DND-41 (cell line): Measurements from ENCODE around the gene PTGES2.

Experiments used
- ATAC-seq: fragments of 200-7000 bp; cut with Tn5 transposase; 3 replicates; pipeline ENCODE4 v1.9.1; 2021; ENCODE audit warnings: low read depth; ENCODE audit not compliant: insufficient read depth
- DNase-seq: peaks from one replicate; pipeline ENCODE4 v3.0.0-alpha.2; 2020
- H2AFZ ChIP-seq: 2 replicates; pipeline ENCODE4 v1.6.0; 2012; ENCODE audit warnings: low read depth, low read length
- H3K27ac ChIP-seq: 2 replicates; pipeline ENCODE4 v1.5.1; 2012; ENCODE audit warnings: low read length, inconsistent platforms
- H3K27me3 ChIP-seq: fragments of 200-600 bp; sonication (generic); 2 replicates; pipeline ENCODE4 v1.6.0; 2012; ENCODE audit warnings: low read length, mild to moderate bottlenecking, inconsistent platforms; ENCODE audit not compliant: insufficient read depth, poor library complexity
- H3K36me3 ChIP-seq: 2 replicates; pipeline ENCODE4 v1.5.1; 2012; ENCODE audit warnings: low read length, inconsistent platforms; ENCODE audit not compliant: insufficient read depth
- H3K4me1 ChIP-seq: 2 replicates; pipeline ENCODE4 v1.5.1; 2012; ENCODE audit warnings: mild to moderate bottlenecking, low read length; ENCODE audit not compliant: insufficient read depth
- H3K4me2 ChIP-seq: 2 replicates; pipeline ENCODE4 v1.6.0; 2012; ENCODE audit warnings: mild to moderate bottlenecking, moderate library complexity, low read length, inconsistent platforms; ENCODE audit not compliant: insufficient read depth
- H3K4me3 ChIP-seq, 2 experiments: fragments of 200-600 bp in 1 of 2; shearing (Covaris generic) in 1 of 2; 2 replicates each; pipeline ENCODE4 v1.5.1; 2012 to 2016; ENCODE audit warnings: inconsistent platforms in 2 of 2, low read length in 2 of 2, mild to moderate bottlenecking in 2 of 2, low read depth in 1 of 2, moderate library complexity in 1 of 2
- H3K79me2 ChIP-seq: 2 replicates; pipeline ENCODE4 v1.6.0; 2012; ENCODE audit warnings: low read length, inconsistent platforms; ENCODE audit not compliant: insufficient read depth
- H3K9ac ChIP-seq: 2 replicates; pipeline ENCODE4 v1.6.0; 2012; ENCODE audit warnings: low read depth, mild to moderate bottlenecking, inconsistent platforms, low read length, moderate library complexity
- H3K9me3 ChIP-seq: 2 replicates; pipeline ENCODE4 v1.5.1; 2012; ENCODE audit warnings: low read length, moderate library complexity, mild to moderate bottlenecking, inconsistent platforms; ENCODE audit not compliant: insufficient read depth, severe bottlenecking
- H4K20me1 ChIP-seq: 2 replicates; pipeline ENCODE4 v1.6.0; 2012; ENCODE audit warnings: low read length; ENCODE audit not compliant: insufficient read depth
- EZH2 ChIP-seq: IDR thresholded peaks from 3 replicates; pipeline ENCODE4 v1.6.1; 2012; ENCODE audit warnings: borderline replicate concordance, low read depth, mild to moderate bottlenecking, moderate library complexity, low read length, inconsistent platforms; ENCODE audit not compliant: severe bottlenecking
- TF ChIP-seq, protein P1 (sequence below): IDR thresholded peaks from 2 replicates; pipeline ENCODE4 v1.5.1; 2012; ENCODE audit warnings: borderline replicate concordance, low read length, moderate library complexity, mild to moderate bottlenecking; ENCODE audit not compliant: poor library complexity, severe bottlenecking; ENCODE audit errors: extremely low read depth

Gene PTGES2

DNA sequence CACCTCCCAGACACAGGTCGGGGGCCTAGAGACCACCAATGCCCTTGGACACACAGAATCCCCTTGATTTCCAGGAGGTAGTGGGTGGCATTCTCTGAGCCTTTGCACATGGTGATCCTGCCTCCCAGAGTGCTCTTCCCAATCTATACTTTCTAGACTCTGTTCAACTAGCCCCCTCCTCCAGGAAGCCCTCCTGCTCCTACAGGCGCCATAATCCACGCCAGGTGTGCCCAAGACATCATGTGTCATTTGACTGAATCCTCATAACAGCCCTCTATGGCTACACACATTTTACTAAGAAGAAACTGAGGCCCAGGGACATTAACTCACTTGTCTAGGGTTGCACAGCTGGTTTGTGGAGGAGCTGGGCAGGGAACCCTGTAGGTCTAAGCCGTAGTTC lies 39.7 kb upstream of the PTGES2 start:
- H2AFZ ChIP-seq, result no peak overlapping the region
- no peak for TF ChIP-seq EZH2
- TF ChIP-seq, protein P1, sequence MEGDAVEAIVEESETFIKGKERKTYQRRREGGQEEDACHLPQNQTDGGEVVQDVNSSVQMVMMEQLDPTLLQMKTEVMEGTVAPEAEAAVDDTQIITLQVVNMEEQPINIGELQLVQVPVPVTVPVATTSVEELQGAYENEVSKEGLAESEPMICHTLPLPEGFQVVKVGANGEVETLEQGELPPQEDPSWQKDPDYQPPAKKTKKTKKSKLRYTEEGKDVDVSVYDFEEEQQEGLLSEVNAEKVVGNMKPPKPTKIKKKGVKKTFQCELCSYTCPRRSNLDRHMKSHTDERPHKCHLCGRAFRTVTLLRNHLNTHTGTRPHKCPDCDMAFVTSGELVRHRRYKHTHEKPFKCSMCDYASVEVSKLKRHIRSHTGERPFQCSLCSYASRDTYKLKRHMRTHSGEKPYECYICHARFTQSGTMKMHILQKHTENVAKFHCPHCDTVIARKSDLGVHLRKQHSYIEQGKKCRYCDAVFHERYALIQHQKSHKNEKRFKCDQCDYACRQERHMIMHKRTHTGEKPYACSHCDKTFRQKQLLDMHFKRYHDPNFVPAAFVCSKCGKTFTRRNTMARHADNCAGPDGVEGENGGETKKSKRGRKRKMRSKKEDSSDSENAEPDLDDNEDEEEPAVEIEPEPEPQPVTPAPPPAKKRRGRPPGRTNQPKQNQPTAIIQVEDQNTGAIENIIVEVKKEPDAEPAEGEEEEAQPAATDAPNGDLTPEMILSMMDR, result no peak
- H3K4me1 ChIP-seq, result peaks cover 3% of the 10 kb centered on the region; the same call in 1 of the 2 replicates
- ATAC-seq (no peak), DNase-seq (no peak)
- no peaks in the 10 kb centered on the region for H3K27me3 ChIP-seq
- no peak overlapping the region for H3K27ac ChIP-seq
- H4K20me1 ChIP-seq, result peaks cover 13% of the 10 kb centered on the region; the same call in 1 of the 2 replicates
- no peak overlapping the region for H3K4me3 ChIP-seq
- 0 out of 2 replicates have a peak, but pooled peaks cover under 1% of the 10 kb centered on the region for H3K79me2 ChIP-seq
- no peak overlapping the region for H3K4me2 ChIP-seq
- no peak overlapping the region for H3K9ac ChIP-seq
- no peaks in the 10 kb centered on the region for H3K9me3 ChIP-seq
- H3K36me3 ChIP-seq, result peaks cover 70% of the 10 kb centered on the region

DNA sequence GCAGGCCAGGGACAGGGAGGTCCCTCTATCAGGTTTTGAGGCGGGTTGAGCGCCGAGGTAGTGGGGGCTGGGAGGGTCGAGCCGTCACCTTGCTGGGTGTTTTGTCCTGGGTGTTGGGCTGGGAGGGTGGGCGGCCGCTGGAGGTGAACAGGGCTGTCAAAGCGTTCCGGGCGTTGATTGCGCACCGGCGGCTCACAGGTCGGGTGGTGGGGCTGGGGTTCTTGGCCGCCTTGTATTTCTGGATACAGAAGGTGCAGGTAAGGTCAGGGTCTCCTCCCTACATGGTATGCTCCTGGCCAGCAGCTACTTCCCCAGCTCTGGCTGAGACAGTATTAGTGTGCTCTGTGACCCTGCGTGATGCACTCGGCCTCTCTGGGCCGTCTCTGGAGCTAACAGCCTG lies 38.6 kb upstream of the PTGES2 start:
- Histone ChIP-seq H2AFZ (no peak overlapping the region), H3K27ac (no peak overlapping the region), H4K20me1 (peaks cover 17% of the 10 kb centered on the region; the same call in 1 of the 2 replicates), H3K4me2 (no peak overlapping the region), H3K4me3 (no peak overlapping the region), H3K4me1 (peaks cover 14% of the 10 kb centered on the region), H3K27me3 (no peaks in the 10 kb centered on the region), H3K9ac (no peak overlapping the region), H3K36me3 (peaks cover 73% of the 10 kb centered on the region), H3K79me2 (peaks cover 5% of the 10 kb centered on the region; the same call in 1 of the 2 replicates), H3K9me3 (no peaks in the 10 kb centered on the region)
- TF ChIP-seq, protein P1, result no peak
- no peak for TF ChIP-seq EZH2
- DNase-seq (no peak), ATAC-seq (no peak)

DNA sequence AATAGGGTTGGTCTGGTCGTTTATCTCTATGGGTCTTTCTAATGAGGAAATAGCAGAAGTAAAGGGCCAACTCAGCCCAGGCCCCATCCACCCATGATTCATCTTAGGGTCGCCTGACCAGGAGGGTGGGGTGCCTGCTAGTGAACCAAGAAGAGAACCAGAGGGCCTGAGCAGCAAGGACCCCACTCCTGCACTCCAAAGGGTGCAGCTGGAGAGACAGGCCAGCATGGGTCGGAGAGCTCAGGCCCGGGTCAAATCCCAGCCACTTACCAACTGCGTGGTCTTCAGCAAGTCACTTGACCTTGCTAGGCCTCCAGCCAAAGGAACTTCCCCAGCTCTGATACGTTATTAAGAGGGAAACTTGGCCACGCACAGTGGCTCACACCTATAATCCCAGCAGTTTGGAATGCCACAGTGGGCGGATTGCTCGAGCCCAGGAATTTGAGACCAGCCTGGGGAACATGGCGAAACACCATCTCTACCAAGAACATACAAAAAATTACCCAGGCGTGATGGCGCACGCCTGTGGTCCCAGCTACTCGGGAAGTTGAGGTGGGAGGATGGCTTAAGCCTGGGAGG lies 36.9 kb upstream of the PTGES2 start:
- Histone ChIP-seq H3K27me3 (no peaks in the 10 kb centered on the region), H3K27ac (no peak overlapping the region), H3K36me3 (peaks cover 65% of the 10 kb centered on the region), H3K4me2 (no peak overlapping the region), H3K4me3 (no peak overlapping the region), H2AFZ (no peak overlapping the region), H3K9ac (no peak overlapping the region), H3K9me3 (no peaks in the 10 kb centered on the region), H3K4me1 (peaks cover 23% of the 10 kb centered on the region), H3K79me2 (peaks cover 7% of the 10 kb centered on the region), H4K20me1 (peaks cover 17% of the 10 kb centered on the region; the same call in 1 of the 2 replicates)
- TF ChIP-seq, protein P1, result no peak
- TF ChIP-seq EZH2, result no peak
- DNase-seq (no peak), ATAC-seq (no peak)
